H1 (cell line): ENCODE results near the gene OIP5.

Experiments used
- ASH2L ChIP-seq: fragments of 200-600, 300-600 bp; sonication (generic); IDR thresholded peaks from one replicate; pipeline ENCODE4 v1.7.1; 2017; ENCODE audit warnings: low read length
- CHD1 ChIP-seq: IDR thresholded peaks from 2 replicates; pipeline ENCODE4 v1.6.1; 2012; ENCODE audit warnings: low read depth, low read length, improper control_type of control experiment
- EGR1 ChIP-seq: IDR thresholded peaks from 2 replicates; pipeline ENCODE4 v1.6.1; 2011; ENCODE audit warnings: low read depth, low read length, borderline replicate concordance
- NRF1 ChIP-seq: IDR thresholded peaks from 2 replicates; pipeline ENCODE4 v1.6.1; 2011; ENCODE audit warnings: mild to moderate bottlenecking, low read depth, low read length, improper control_type of control experiment
- SAP30 ChIP-seq: fragments of 300-600 bp; sonication (generic); IDR thresholded peaks from 2 replicates; pipeline ENCODE4 v1.7.1; 2012; ENCODE audit warnings: low read length, moderate library complexity, mild to moderate bottlenecking, inconsistent platforms; ENCODE audit not compliant: insufficient read depth, insufficient replicate concordance
- YY1 ChIP-seq: IDR thresholded peaks from 2 replicates; pipeline ENCODE4 v1.6.1; 2011; ENCODE audit warnings: low read depth, mild to moderate bottlenecking, low read length
- TF ChIP-seq, protein P1 (sequence below), 3 experiments: IDR thresholded peaks; 1 replicate in 2 of 3; 2 replicates in 1 of 3; pipeline versions ENCODE4 v1.5.1 to v1.6.1; 2011; ENCODE audit warnings: low read length in 3 of 3, mild to moderate bottlenecking in 3 of 3, inconsistent platforms in 2 of 3, low read depth in 1 of 3, moderate library complexity in 1 of 3; ENCODE audit not compliant: insufficient read depth in 1 of 3; ENCODE audit errors: control extremely low read depth in 1 of 3
- TF ChIP-seq, protein P2 (sequence below): IDR thresholded peaks from 2 replicates; pipeline ENCODE4 v1.6.1; 2012; ENCODE audit warnings: inconsistent platforms

DNA sequence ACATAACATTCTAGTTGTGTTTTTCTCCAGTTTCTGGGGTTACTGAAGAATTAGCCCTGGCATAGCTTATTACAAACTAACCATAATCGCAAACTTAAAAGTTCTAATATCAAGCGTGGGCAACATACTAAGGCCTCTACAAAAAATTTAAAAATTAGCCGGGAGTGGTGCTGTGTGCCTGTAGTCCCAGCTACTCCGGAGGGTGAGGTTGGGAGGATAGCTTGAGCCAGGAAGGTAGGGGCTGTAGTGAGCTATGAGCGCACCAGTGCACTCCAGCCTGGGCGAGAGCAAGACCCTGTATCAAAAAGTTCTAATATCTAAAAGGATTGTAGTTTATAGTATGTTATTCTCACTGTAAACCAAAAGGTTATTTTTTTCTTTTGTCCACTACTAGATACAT, 1.1 kb downstream of the OIP5 start:
- TF ChIP-seq CHD1 (no peak), EGR1 (no peak), YY1 (no peak), NRF1 (no peak), ASH2L (no peak), SAP30 (no peak)
- TF ChIP-seq, protein P1, sequence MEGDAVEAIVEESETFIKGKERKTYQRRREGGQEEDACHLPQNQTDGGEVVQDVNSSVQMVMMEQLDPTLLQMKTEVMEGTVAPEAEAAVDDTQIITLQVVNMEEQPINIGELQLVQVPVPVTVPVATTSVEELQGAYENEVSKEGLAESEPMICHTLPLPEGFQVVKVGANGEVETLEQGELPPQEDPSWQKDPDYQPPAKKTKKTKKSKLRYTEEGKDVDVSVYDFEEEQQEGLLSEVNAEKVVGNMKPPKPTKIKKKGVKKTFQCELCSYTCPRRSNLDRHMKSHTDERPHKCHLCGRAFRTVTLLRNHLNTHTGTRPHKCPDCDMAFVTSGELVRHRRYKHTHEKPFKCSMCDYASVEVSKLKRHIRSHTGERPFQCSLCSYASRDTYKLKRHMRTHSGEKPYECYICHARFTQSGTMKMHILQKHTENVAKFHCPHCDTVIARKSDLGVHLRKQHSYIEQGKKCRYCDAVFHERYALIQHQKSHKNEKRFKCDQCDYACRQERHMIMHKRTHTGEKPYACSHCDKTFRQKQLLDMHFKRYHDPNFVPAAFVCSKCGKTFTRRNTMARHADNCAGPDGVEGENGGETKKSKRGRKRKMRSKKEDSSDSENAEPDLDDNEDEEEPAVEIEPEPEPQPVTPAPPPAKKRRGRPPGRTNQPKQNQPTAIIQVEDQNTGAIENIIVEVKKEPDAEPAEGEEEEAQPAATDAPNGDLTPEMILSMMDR (IDR thresholded peaks at IDR 0.05; ENCODE audit: control extremely low read depth in 1 of 3, insufficient read depth in 1 of 3, low read depth in 1 of 3, low read length in 3 of 3), result no peak
- TF ChIP-seq, protein P2, sequence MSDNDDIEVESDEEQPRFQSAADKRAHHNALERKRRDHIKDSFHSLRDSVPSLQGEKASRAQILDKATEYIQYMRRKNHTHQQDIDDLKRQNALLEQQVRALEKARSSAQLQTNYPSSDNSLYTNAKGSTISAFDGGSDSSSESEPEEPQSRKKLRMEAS, result no peak
